ENCODE measurements around the gene PSME3IP1. TPM values are rescaled to one million over a fixed set of nuclear protein-coding genes. Genes with fewer than 3 reads are reported as not detected.

The PSME3IP1 gene
- polyA plus RNA-seq, 1 of the 3 experiments (the other 2 are of a cell fraction): 80.9 TPM

- CTCF ChIA-PET: interaction anchor here (1.4 kb wide), 1 partner anchor 101 kb away, joined by 6 read pairs; no protein-coding TSS in a partner anchor
- POLR2A ChIA-PET: interaction anchor here (0.7 to 1.4 kb wide), 5 partner anchors 12 to 125 kb away, joined by 3 to 7 read pairs (median 3); partner anchors contain the start of gene ARL2BP
- TF ChIP-seq IRF3 (IDR thresholded peaks at IDR 0.05; ENCODE audit: low read depth, low read length) (no peak), RFX5 (IDR thresholded peaks at IDR 0.05; ENCODE audit: low read length) (no peak), TAF1 (IDR thresholded peaks at IDR 0.05; ENCODE audit: borderline replicate concordance, low read depth, low read length) (0 out of 2 replicates have a peak, but pooled peaks have one; percentile 50), GABPA (IDR thresholded peaks at IDR 0.05; ENCODE audit: low read depth) (no peak), MXI1 (IDR thresholded peaks at IDR 0.05; ENCODE audit: low read depth, low read length) (peak; percentile 26; the same call in 1 of the 2 replicates), PBX3 (IDR thresholded peaks at IDR 0.05) (no peak), TCF12 (IDR thresholded peaks at IDR 0.05) (no peak), MAX (IDR thresholded peaks at IDR 0.05; ENCODE audit: low read depth) (0 out of 2 replicates have a peak, but pooled peaks have one; percentile 26), TEAD4 (IDR thresholded peaks at IDR 0.05; ENCODE audit: borderline replicate concordance, insufficient read depth) (no peak)
- Histone ChIP-seq H4K20me1 (ENCODE audit: insufficient read depth) (peaks cover 2% of the 10 kb centered on the region; the same call in 1 of the 2 replicates), H3K27me3 (ENCODE audit: insufficient read depth) (no peaks in the 10 kb centered on the region), H3K27ac (ENCODE audit: low read depth in 2 of 2, low read length in 1 of 2) (peak overlapping the region; percentile 95 to 97), H3K9me3 (no peaks in the 10 kb centered on the region), H3K79me2 (ENCODE audit: insufficient read depth) (peaks cover 96% of the 10 kb centered on the region), H3K9me2 (no peaks in the 10 kb centered on the region), H3K4me2 (peak overlapping the region; percentile 89), H3F3A (replicated peaks; ENCODE audit: insufficient read depth) (no peaks in the 10 kb centered on the region), H3K4me3 (ENCODE audit: low read depth in 2 of 2, low read length in 1 of 2) (peak overlapping the region; percentile 79 to 92), H3K36me3 (replicated peaks in 1 of 2; ENCODE audit: control insufficient read depth in 1 of 2, insufficient read depth in 2 of 2, low read length in 1 of 2) (peaks cover 0 to 8% of the 10 kb centered on the region in 2 experiments), H3K4me1 (ENCODE audit: control insufficient read depth in 1 of 2, insufficient read depth in 2 of 2, low read depth in 1 of 2, low read length in 1 of 2) (peaks cover 0 to 16% of the 10 kb centered on the region in 2 experiments; a peak in 2 of 4 replicates), H3K9ac (peak overlapping the region; percentile 98), H2AFZ (ENCODE audit: low read depth) (peak overlapping the region; percentile 72)
- 14% methylated on average over 11 of the region's 15 CpGs for WGBS (ENCODE audit: low lambda C conversion rate)
- DNase-seq: peak; percentile 16
These were observed 873 bp downstream of the PSME3IP1 start for GRCh38 chr16:57184887-57185445.

- ChIA-PET CTCF (no interaction called here), POLR2A (no interaction called here)
- H3K4me1 ChIP-seq (ENCODE audit: control insufficient read depth in 1 of 2, insufficient read depth in 2 of 2, low read depth in 1 of 2, low read length in 1 of 2): peaks cover 0 to 21% of the 10 kb centered on the region in 2 experiments; a peak in 3 of 4 replicates
- no peak for TF ChIP-seq YY1 (IDR thresholded peaks at IDR 0.05; ENCODE audit: low read depth)
- TF ChIP-seq USF2 (IDR thresholded peaks at IDR 0.05; ENCODE audit: borderline replicate concordance, low read depth, low read length): no peak
- no peak for TF ChIP-seq CHD2 (IDR thresholded peaks at IDR 0.05; ENCODE audit: low read length, partially characterized antibody)
- TF ChIP-seq TEAD4 (IDR thresholded peaks at IDR 0.05; ENCODE audit: borderline replicate concordance, insufficient read depth): no peak
- no peak for TF ChIP-seq FOXM1 (IDR thresholded peaks at IDR 0.05; ENCODE audit: low read depth)
- no peak for TF ChIP-seq PBX3 (IDR thresholded peaks at IDR 0.05)
- TF ChIP-seq REST (IDR thresholded peaks at IDR 0.05; ENCODE audit: low read depth, low read length): no peak
- no peak for TF ChIP-seq RXRA (IDR thresholded peaks at IDR 0.05; ENCODE audit: borderline replicate concordance, low read depth)
- TF ChIP-seq ELF1 (IDR thresholded peaks at IDR 0.05): no peak
- no peaks in the 10 kb centered on the region for H3K27me3 ChIP-seq (ENCODE audit: insufficient read depth)
- H3K79me2 ChIP-seq (ENCODE audit: insufficient read depth): peaks cover 96% of the 10 kb centered on the region
- H3K27ac ChIP-seq (ENCODE audit: low read depth in 2 of 2, low read length in 1 of 2): peak overlapping the region; percentile 95 to 97; a peak in 3 of 4 replicates
- no peaks in the 10 kb centered on the region for H3K9me2 ChIP-seq
- H3K9ac ChIP-seq: no peak overlapping the region
- WGBS (ENCODE audit: low lambda C conversion rate): 91% methylated on average over 4 of the region's 4 CpGs
- peaks cover 6% of the 10 kb centered on the region; the same call in 1 of the 2 replicates for H4K20me1 ChIP-seq (ENCODE audit: insufficient read depth)
- H3K4me3 ChIP-seq (ENCODE audit: low read depth in 2 of 2, low read length in 1 of 2): peak overlapping the region in 1 of 2 experiments; percentile 79; a peak in 1 of 4 replicates
- H2AFZ ChIP-seq (ENCODE audit: low read depth): no peak overlapping the region
- H3K36me3 ChIP-seq (replicated peaks in 1 of 2; ENCODE audit: control insufficient read depth in 1 of 2, insufficient read depth in 2 of 2, low read length in 1 of 2): peaks cover 0 to 3% of the 10 kb centered on the region in 2 experiments
- no peak for DNase-seq
- H3F3A ChIP-seq (replicated peaks; ENCODE audit: insufficient read depth): no peaks in the 10 kb centered on the region
- H3K4me2 ChIP-seq: peak overlapping the region; percentile 89
- H3K9me3 ChIP-seq: no peaks in the 10 kb centered on the region
These were observed 1.7 kb downstream of the PSME3IP1 start for GRCh38 chr16:57184113-57184512.
